ENCODE results near the gene SARDH. TPM values are rescaled to one million over a fixed set of nuclear protein-coding genes. Genes with fewer than 3 reads are reported as not detected.
"Not testable (repeated sequence)": the region's sequence is repeated elsewhere in the genome, so short reads cannot be mapped to it uniquely, and the experiment has no call there.

SARDH gene
- polyA plus RNA-seq, 5 donors, result 8.4 to 13.4 (median 9.8) TPM

DNA sequence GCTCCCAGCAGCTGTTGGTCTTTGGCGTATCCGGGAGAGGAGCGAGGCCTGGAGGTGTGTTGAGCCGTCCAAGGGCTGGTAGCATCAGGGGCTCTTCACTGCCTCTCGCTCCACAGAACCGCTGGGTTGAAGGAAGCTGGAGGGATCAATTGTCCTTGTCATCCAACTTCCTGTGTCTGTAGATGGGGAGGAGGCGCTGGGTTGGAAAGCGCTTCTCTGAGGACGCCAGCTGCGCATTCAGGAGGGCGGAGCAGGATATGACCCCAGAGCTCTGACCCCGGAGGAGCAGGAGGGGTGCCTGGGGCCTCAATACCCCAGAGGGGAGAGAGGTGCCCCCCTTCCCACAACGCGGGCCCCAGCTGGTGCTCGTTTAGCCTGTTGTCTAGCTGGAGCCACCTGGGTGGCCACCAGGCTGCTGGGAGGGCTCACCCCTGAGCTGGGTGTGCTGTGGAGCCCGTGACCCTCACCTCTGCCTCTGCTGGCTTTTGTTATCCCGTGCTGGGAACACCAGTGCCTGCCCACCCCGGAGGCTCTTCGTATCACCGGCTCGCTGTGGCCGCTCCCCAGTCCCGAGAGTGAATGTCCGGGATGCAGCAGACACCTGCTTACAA is 104.0 kb downstream of the SARDH start:
- no peak for DNase-seq

DNA sequence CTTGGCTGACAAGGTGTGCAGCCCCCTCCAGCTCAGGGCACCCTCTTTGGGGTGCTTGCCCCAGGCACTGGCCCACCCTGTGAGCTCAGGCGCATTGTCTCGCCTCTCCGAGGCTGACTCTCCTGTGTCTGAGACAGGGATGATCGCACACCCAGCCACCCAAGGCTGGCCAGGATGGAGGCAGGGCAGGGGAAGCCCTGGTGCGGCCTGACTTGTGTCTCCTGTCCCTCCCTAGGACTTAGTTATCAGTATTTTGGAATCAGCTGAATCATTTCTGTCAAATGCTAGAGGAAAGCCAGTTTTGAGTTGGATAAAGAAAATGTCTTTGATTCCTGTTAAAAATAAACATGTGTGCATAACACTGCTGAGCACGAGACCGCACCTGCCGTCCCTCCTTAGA is 104.5 kb downstream of the SARDH start:
- DNase-seq, result no peak

DNA sequence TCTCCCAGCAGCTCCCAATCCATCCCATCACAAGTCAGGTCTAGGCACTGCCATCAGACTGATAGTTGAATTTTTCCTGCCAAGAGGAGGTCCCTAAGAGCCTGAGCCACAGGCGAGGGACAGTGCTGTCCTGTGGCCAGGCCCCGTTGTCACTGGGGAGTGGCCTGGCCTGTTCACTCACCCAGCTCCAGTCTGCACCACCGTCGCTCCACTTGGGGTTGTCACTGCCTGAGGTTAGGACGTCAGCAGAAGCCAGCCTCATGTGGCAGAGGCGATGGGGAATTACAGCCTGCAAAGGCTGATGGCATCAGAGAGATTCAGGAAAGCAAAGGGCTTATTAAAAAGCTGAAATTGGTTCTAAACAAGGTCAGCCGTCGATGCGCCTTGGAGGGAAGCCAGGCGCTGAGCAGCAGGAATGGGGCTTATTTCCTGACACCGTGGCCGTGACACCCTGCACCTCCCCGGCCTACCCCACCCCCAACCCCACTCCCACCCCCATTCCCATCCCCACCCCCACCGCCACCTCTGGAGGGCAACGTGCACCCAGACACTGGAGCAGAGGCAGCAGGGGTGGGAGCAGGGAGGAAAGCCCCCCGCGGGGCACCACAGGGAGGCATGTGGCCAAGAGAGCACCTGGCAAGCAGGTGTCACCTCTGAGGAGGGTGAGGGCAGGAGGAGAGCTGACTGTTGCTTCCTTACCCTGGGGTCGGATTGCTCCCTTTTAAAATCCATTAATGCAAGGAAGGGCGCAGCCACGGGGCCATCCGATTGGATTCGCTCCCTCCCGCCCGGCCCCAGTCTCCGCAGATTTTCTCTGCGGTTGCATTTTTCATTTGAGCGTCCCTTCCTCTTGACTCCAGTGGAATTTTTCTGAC is 105.1 kb downstream of the SARDH start:
- no peak for DNase-seq

DNA sequence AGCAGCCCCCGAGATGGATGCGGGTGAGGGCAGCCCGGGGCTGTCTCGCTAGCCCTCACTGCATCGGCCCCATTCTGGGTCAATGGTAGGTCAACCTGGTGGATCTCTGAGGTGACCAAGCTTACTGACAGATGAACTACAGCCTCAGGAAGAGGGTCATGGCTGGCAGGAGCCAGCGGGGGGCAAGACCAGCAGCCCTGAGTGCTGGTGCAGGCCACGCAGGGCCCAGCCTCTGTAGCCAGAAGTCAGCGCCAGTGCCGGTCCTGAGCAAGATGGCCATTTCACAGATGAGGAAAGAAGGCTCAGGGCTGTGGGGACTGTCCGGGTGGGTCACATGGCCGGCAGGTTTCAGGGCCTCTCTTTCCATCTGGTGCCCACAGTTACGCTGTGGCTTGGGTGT is 107.0 kb downstream of the SARDH start:
- DNase-seq, result no peak

DNA sequence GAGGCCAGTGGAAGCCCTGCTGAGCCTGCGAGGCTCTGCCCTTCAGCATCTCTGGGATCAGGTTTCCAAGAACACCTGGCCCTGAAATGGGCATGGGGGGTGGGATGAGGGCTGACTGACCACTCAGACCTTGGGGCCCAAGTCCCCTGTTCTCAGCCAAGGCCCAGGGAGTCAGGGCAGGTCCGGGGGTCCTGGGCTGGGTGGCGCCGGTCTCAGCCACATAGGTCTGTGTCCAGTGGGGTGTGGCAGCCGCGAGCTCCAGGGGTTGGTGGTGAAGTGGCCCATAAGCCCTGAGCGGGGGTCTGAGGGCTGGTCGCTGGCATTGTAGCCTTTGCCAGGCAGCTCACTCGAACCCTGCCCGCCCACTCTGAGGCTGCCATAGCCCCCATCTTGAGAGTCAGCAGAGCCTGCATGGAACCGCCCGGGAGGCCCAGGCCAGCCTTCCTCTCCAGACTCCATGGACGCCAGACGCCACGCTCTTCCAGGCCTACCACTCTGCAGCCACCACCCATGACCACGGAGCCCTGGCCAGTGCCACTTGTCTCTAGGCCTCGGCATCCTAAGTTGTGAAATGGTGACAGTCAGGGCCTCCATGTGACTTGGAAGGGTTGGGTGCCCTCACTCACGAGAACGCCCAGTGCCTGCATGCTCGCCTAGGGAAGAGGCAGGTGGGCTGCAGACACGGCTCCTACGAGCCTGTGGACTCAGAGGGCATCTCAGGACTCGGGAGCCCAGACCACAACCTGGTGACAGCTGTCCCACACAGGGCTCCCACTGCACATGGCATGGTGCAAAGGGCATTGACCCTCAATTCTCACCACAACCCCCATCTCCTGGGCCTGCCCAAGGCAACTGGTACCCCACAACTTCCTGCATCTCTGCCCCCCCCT is 108.7 kb downstream of the SARDH start:
- no peak for DNase-seq

DNA sequence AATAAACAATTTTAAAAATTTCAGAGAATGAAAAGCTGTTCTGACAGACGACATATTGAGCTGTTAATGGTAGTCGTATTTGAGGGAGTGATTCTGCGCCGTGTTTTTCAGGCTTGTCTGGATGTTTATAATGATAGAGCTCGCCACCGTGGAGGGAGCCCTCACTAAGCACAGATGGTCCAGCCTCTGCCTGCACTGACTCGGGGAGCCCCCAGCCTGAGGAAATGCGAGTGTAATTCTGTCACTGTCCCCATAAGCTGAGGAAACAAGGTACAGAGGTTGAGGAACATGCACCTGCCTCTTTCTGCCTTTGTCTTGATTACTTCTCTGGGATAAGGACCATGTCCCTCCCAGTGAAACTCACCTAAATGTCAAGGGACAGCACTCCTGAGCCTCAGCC is 109.4 kb downstream of the SARDH start:
- no peak for DNase-seq

DNA sequence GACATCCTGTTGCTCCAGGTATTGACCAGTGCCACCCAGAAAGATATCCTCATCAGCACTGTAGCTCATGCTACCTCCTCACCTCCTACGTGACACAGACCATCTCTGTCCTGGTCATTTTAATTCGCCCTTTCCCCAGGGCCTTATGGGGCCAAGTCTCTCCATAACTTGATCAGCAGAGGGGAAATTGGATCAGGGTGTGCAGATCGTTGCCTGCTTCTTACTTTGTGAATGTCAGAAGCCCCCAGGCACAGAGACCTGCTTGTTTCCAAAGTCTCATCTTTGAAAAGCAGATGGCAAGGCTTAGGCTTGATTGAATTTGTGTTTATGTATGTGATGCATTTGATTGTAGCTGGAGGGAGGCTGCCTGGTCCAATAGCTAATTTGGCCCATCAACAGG is 110.8 kb downstream of the SARDH start:
- no peak for DNase-seq

DNA sequence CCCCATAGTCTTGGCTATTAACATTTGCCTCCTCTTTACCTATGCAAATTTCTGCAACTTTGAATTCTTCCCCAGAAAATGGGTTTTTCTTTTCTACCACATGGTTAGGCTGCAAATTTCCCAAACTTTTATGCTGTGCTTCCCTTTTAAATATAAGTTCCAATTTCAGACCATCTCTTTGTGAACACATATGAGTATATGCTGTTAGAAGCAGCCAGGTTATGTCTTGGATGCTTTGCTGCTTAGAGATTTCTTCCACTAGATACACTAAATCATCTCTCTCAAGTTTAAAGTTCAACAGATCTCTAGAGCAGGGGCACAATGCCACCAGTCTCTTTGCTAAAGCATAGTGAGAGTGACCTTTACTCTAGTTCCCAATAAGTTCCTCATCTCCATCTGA is 112.1 kb downstream of the SARDH start:
- not testable (repeated sequence) for DNase-seq

DNA sequence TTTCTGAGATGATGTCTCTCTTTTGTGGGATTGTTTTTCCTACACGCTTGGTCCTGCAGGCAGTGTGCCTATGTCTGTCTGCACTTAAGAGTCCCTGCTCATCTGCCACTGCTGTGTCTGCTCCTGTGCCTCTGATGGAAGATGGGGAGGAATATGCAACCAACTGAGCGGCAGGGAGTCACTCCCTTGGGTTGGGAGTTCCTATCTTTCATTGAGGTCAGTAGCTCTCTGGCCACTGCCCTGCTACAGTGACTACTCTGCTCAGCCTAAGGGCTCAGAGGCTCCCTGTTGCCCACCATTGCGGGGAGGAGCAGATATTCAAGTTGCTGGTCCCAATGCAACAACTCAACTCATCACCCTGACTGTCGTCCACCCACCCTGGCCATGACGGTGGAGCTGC is 115.6 kb downstream of the SARDH start:
- DNase-seq, result no peak

DNA sequence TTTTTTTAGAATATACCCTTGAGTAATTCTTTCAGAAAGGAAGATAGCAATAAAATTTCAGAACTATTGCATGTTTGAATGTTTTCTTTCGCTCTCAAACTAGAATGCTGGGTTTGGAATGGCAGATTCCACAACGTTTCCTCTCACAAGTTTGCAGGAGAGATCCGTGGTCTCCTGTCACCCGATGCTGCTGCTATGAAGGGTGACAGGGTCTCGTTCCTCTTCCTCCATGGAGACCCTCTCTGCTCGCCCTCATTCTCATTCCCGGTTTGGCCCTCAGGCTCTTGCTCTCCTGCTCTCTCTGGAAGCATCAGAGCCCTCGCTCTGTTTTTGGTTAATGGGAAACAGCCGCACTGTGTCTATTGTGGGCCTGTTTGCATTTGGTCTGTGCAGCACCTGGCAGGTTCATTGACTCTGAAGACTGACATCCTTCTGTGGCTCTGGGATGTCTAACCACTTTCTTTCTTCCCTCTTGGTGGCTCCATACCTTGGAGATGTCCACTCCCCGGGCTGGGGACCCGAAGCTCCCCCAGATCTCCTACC is 116.4 kb downstream of the SARDH start:
- no peak for DNase-seq

DNA sequence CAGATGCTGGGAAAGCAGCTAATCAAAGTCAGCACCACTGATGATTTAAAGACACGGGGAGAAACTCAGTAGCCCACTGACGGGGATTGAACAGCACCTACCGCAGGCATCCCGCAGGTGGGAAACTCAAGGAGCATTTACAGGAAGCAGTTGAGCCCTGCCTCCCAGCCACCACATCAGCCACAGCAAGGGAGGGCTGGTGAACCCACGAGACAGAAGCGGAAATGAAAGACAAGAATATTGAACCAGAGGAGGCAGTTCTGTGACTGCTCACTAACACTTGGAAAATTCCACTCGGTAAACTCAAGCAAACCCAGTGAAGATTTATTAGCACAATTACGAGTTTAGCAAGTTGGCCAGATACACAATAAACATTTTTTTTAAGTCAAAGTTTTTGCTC is 118.4 kb downstream of the SARDH start:
- no peak for DNase-seq

DNA sequence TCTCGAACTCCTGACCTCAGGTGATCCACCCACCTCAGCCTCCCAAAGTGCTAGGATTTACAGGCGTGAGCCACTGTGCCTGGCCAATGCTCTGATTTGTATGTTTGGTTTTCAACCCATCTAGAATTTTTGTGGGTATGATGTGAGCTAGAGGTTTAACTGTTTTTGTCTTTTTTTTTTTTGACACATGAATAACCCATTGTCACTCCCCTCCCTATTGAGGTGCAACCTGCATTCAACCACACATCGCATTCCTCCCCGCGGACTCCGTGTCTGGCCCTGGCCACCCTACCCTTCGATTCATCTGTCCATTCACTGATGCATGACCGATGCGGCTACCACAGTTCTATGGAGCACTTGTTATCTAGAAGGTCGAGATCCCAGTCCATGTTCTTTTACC is 119.4 kb downstream of the SARDH start:
- DNase-seq, result no peak

DNA sequence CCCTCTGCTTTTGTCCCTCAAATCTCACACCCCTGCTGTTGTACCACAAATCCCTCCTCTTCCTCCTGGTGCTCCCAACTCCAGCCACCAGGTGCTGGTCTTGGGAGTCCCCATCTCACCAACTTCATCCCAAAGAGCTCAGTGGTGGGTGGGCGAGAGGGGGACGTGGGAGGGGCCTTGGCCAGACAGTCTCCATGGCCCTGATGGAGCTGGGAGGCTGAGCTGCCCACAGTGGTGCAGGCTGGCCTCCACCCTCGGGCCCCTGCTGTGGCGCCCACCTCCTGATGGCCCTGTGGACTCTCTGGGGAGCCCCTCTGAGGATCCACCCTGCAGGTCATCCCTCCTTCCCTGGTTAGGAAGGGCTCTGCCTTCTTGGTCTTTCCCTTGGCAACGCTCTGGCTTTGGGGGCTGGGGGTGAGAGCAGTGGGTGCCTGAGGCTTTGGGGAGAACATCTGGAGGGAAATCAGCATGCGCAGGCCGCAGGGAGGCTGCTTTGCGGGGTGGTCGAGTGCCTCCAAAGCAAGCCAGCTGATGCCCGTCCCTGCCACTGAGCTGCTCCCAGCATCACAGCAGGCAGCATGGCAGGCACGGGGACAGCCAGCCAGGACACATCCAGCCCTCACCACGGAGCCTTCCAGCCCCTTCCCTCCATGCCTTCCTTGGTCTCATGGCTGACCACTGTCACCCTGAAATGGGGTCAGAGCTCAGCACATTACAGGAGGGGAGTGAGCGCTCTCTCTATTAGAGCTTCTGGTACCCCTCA is 121.3 kb downstream of the SARDH start:
- no peak for DNase-seq

DNA sequence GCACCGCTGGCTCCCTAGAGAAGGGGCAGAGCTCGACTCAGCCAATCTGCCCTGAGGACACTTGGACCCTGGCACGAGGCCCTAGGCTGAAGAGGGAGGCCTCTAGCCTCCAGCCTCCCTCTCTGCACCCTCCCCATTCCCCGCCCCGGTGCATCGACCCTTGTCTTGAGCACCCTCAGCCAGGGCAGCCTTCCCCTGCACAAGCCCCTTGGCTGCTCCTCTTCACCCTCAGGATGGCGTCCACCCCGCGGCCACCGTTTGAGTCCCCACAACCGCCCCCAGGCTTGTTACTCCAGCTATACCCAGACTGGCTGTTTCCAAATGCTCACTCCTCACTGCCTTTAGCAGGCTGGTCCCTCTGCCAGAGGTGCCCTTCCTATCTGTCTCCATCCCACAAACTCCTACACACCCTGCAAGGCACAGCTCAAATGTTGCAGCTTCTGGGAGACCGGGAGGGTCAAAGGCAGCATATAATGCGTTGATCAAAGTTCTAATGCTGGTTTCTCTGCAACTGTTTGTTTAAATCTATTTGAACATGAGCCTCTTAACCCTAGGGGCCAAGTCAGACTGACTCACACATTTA is 122.5 kb downstream of the SARDH start:
- DNase-seq, result no peak

DNA sequence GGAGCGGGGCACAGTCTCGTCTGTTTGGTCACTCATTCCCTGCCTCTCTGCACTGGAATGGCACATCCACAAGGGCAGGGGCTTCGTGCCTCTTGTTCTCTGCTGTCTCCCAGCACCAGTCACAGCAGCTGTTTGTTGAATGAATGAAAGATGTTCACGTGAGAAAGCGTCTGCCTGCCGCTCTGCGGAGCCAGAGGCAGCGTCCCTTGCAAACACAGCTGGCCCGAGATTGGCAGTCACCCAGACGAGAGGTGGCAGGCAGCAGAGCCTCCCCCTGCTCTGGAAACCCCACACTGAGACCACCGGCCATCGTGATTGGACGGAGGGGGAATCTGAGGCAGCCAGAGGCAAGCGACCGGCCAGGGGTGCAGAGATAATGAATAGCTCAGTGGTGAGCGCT is 123.0 kb downstream of the SARDH start:
- no peak for DNase-seq

DNA sequence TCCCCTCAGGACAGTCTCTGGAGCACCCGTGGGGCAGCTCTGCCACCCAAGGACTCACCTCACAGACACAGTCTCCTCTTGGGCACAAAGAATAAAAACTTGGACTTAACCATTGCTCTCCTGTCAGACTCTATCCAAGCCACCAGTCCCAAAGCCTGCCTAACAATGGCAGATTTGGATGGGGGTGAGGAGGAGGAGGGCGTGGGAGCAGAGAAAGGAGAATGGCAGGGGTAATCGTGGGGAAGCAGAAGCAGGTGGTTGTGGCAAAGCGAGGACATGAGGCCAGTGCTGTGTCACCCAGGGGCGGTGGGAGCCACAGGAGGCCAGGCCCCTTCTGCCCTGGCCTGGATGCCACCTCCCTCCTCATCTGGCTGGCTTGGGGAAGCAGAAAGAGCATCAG is 123.5 kb downstream of the SARDH start:
- no peak for DNase-seq

DNA sequence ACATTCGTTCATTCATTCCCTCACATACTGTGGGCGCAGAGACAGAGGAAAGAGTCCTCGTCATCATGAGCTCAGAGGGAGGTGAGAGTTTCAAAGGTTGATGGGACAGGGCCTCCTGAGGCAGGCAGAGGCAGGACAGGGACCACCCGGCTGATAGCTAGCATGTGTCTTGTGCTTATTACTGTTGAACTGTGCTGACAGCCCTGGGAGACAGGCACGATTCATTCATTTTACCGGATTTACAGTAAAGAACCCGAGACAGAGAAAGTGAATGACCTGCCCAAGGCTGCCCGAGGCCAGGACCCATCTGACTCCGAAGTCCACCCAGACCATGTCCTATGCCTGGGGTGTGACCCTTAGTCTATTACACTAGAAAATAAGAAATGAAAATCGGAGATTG is 124.1 kb downstream of the SARDH start:
- no peak for DNase-seq

All from right lung (tissue), 5 donors.